OCI-LY7 (cell line): ENCODE data around the gene PAX4. TPM values are rescaled to one million over a fixed set of nuclear protein-coding genes. Genes with fewer than 3 reads are reported as not detected.

Experiments
- BruUV-seq: library from RNA; stranded (reverse); fragments of 400-500 nt; replicated peaks from 2 replicates; lab custom pipeline; 2021; lab: Mats Ljungman, UMichigan
- CTCF ChIA-PET: fragments of 300-600 bp; sonication (Branson Sonifier 250); formaldehyde crosslinking; loops from one replicate; lab custom pipeline; 2022; ENCODE audit warnings: antibody characterized with exemption; ENCODE audit not compliant: unreplicated experiment; lab: Charles Lee
- POLR2A ChIA-PET: fragments of 300-600 bp; sonication (Branson Sonifier 250); formaldehyde crosslinking; loops from one replicate; lab custom pipeline; 2022; ENCODE audit warnings: antibody characterized with exemption; lab: Charles Lee
- DNase-seq: peaks from one replicate; pipeline ENCODE4 v3.0.0-alpha.2; 2015; ENCODE audit warnings: low spot score
- H2AFZ ChIP-seq: fragments of 200-600 bp; sonication (generic), shearing (Covaris generic); 2 replicates; pipeline ENCODE4 v1.6.1; 2014; ENCODE audit warnings: mild to moderate bottlenecking, antibody characterized with exemption, low read length, moderate library complexity
- H3K27ac ChIP-seq: fragments of 200-600 bp; sonication (generic); 2 replicates; pipeline ENCODE4 v1.5.1; 2014; ENCODE audit warnings: mixed run types, low read depth, mild to moderate bottlenecking, moderate library complexity, low read length, inconsistent platforms; ENCODE audit not compliant: poor library complexity, severe bottlenecking
- H3K36me3 ChIP-seq: fragments of 200-600 bp; sonication (generic); 2 replicates; pipeline ENCODE4 v1.6.1; 2014; ENCODE audit warnings: mild to moderate bottlenecking, antibody characterized with exemption, low read length, moderate library complexity, mixed read lengths; ENCODE audit not compliant: insufficient read depth
- H3K4me1 ChIP-seq: fragments of 200-600 bp; sonication (generic); 2 replicates; pipeline ENCODE4 v1.5.1; 2014; ENCODE audit warnings: mild to moderate bottlenecking, low read length; ENCODE audit not compliant: insufficient read depth, poor library complexity, severe bottlenecking
- H3K4me2 ChIP-seq: fragments of 200-600 bp; sonication (generic); 2 replicates; pipeline ENCODE4 v1.6.1; 2014; ENCODE audit warnings: mild to moderate bottlenecking, low read length
- H3K4me3 ChIP-seq: fragments of 200-600 bp; sonication (generic); 2 replicates; pipeline ENCODE4 v1.5.1; 2014; ENCODE audit warnings: mild to moderate bottlenecking, low read depth, low read length; ENCODE audit not compliant: poor library complexity, severe bottlenecking
- H3K79me2 ChIP-seq: fragments of 200-600 bp; sonication (generic); 2 replicates; pipeline ENCODE4 v1.6.1; 2016; ENCODE audit warnings: low read depth, mild to moderate bottlenecking, low read length, moderate library complexity, mixed read lengths; ENCODE audit not compliant: insufficient read depth
- H3K9me2 ChIP-seq: fragments of 200-600 bp; sonication (generic); 2 replicates; pipeline ENCODE4 v1.6.1; 2016; ENCODE audit warnings: mild to moderate bottlenecking, low read length, mixed read lengths; ENCODE audit not compliant: insufficient read depth
- H3K9me3 ChIP-seq: fragments of 200-600 bp; sonication (generic); 2 replicates; pipeline ENCODE4 v1.6.1; 2014; ENCODE audit warnings: mild to moderate bottlenecking, mixed run types, low read length, mixed read lengths
- H4K20me1 ChIP-seq: fragments of 200-600 bp; sonication (generic); 2 replicates; pipeline ENCODE4 v1.6.1; 2014; ENCODE audit warnings: mild to moderate bottlenecking, antibody characterized with exemption, low read length, moderate library complexity, mixed read lengths; ENCODE audit not compliant: insufficient read depth
- CTCF ChIP-seq: fragments of 200-600 bp; sonication (generic); conservative IDR thresholded peaks from 2 replicates; pipeline ENCODE4 v1.5.1; 2014; ENCODE audit warnings: mild to moderate bottlenecking, antibody characterized with exemption, low read length, moderate library complexity, mixed read lengths
- EZH2phosphoT487 ChIP-seq: fragments of 200-600 bp; sonication (generic); IDR thresholded peaks from 2 replicates; pipeline ENCODE4 v1.6.1; 2018; ENCODE audit warnings: low read depth, borderline replicate concordance, mild to moderate bottlenecking, mixed run types, antibody characterized with exemption, low read length, moderate library complexity, mixed read lengths
- intact Hi-C: fragments of 100-400 bp; cut with micrococcal nuclease; formaldehyde crosslinking; loops from one replicate; pipeline ENCODE4 v1.10.0; 2022; ENCODE audit not compliant: unreplicated experiment
- total RNA-seq, 2 experiments: library from RNA; depleted of rRNA in 1 of 2; stranded (reverse); fragments of >200 nt in 1 of 2; shearing (Covaris generic) in 1 of 2; gene quantifications; 2 replicates each; pipeline ENCODE4 v1.2.3, GENCODE V29; 2014 to 2022

PAX4 gene
- total RNA-seq, 2 experiments from 2014 or later: not detected

- no peak for DNase-seq
- BruUV-seq: no TSS peak
- H2AFZ ChIP-seq: no peak overlapping the region
- H3K27ac ChIP-seq: no peak overlapping the region
- no peaks in the 10 kb centered on the region for H3K79me2 ChIP-seq
- H3K36me3 ChIP-seq: no peaks in the 10 kb centered on the region
- TF ChIP-seq CTCF: no peak
- no peak for TF ChIP-seq EZH2phosphoT487
- H4K20me1 ChIP-seq: no peaks in the 10 kb centered on the region
- no peak overlapping the region for H3K4me2 ChIP-seq
- ChIA-PET POLR2A (no interaction called here), CTCF (no interaction called here)
- no peak overlapping the region for H3K4me3 ChIP-seq
- no peaks in the 10 kb centered on the region; the same call in 1 of the 2 replicates for H3K9me3 ChIP-seq
- no peaks in the 10 kb centered on the region for H3K4me1 ChIP-seq
- no peaks in the 10 kb centered on the region for H3K9me2 ChIP-seq
- intact Hi-C loops: no loop called here
Observed at GRCh38 chr7:127612263-127612662, 5.7 kb downstream of the PAX4 start.

- no peak overlapping the region for H3K4me2 ChIP-seq
- no peaks in the 10 kb centered on the region for H4K20me1 ChIP-seq
- DNase-seq: no peak
- H3K9me3 ChIP-seq: no peaks in the 10 kb centered on the region; the same call in 1 of the 2 replicates
- no peak overlapping the region for H3K4me3 ChIP-seq
- no peaks in the 10 kb centered on the region for H3K36me3 ChIP-seq
- H3K79me2 ChIP-seq: no peaks in the 10 kb centered on the region
- H3K9me2 ChIP-seq: no peaks in the 10 kb centered on the region
- ChIA-PET POLR2A (interaction anchor here (0.6 kb wide), 1 partner anchor 438 kb away, joined by 3 read pairs; no protein-coding TSS in a partner anchor), CTCF (no interaction called here)
- no peaks in the 10 kb centered on the region for H3K4me1 ChIP-seq
- intact Hi-C loops: no loop called here
- no TSS peak for BruUV-seq
- TF ChIP-seq CTCF (no peak), EZH2phosphoT487 (no peak)
- no peak overlapping the region for H3K27ac ChIP-seq
- no peak overlapping the region for H2AFZ ChIP-seq
Observed at GRCh38 chr7:127609297-127609696, 8.6 kb downstream of the PAX4 start.

- POLR2A ChIA-PET: interaction anchor here (0.6 kb wide), 1 partner anchor 1185 kb away, joined by 4 read pairs; no protein-coding TSS in a partner anchor
- H3K4me2 ChIP-seq: no peak overlapping the region
- H3K4me3 ChIP-seq: no peak overlapping the region
- no peaks in the 10 kb centered on the region for H3K79me2 ChIP-seq
- no peaks in the 10 kb centered on the region; the same call in 1 of the 2 replicates for H3K9me3 ChIP-seq
- TF ChIP-seq EZH2phosphoT487: no peak
- no peak for TF ChIP-seq CTCF
- H2AFZ ChIP-seq: no peak overlapping the region
- DNase-seq: no peak
- no peaks in the 10 kb centered on the region for H3K4me1 ChIP-seq
- intact Hi-C loops: no loop called here
- no peaks in the 10 kb centered on the region for H4K20me1 ChIP-seq
- no TSS peak for BruUV-seq
- H3K36me3 ChIP-seq: no peaks in the 10 kb centered on the region
- CTCF ChIA-PET: no interaction called here
- H3K9me2 ChIP-seq: no peaks in the 10 kb centered on the region
- no peak overlapping the region for H3K27ac ChIP-seq
Observed at GRCh38 chr7:127608446-127608845, 9.5 kb downstream of the PAX4 start.
